VCaP (cell line): ENCODE data around the gene AP4E1.
A peak's percentile ranks its signal among the peaks of the same experiment; 100 is the strongest.
"Not testable (repeated sequence)": the region's sequence is repeated elsewhere in the genome, so short reads cannot be mapped to it uniquely, and the experiment has no call there.

Experiments
- H3K27ac ChIP-seq: fragments of 450-650 bp; 2 replicates; pipeline ENCODE4 v1.5.1; 2017
- TF ChIP-seq, protein P1 (sequence below): fragments of 450-650 bp; conservative IDR thresholded peaks from 2 replicates; pipeline ENCODE4 v1.5.1; 2017; ENCODE audit warnings: mild to moderate bottlenecking, moderate library complexity

AP4E1 gene

GRCh38 chr15:51024735-51025453, 116.4 kb downstream of the AP4E1 start:
- TF ChIP-seq, protein P1, sequence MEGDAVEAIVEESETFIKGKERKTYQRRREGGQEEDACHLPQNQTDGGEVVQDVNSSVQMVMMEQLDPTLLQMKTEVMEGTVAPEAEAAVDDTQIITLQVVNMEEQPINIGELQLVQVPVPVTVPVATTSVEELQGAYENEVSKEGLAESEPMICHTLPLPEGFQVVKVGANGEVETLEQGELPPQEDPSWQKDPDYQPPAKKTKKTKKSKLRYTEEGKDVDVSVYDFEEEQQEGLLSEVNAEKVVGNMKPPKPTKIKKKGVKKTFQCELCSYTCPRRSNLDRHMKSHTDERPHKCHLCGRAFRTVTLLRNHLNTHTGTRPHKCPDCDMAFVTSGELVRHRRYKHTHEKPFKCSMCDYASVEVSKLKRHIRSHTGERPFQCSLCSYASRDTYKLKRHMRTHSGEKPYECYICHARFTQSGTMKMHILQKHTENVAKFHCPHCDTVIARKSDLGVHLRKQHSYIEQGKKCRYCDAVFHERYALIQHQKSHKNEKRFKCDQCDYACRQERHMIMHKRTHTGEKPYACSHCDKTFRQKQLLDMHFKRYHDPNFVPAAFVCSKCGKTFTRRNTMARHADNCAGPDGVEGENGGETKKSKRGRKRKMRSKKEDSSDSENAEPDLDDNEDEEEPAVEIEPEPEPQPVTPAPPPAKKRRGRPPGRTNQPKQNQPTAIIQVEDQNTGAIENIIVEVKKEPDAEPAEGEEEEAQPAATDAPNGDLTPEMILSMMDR, result no peak
- no peak overlapping the region for H3K27ac ChIP-seq

GRCh38 chr15:51025454-51025846, 117.0 kb downstream of the AP4E1 start:
- no peak overlapping the region for H3K27ac ChIP-seq
- TF ChIP-seq, protein P1, result no peak

DNA sequence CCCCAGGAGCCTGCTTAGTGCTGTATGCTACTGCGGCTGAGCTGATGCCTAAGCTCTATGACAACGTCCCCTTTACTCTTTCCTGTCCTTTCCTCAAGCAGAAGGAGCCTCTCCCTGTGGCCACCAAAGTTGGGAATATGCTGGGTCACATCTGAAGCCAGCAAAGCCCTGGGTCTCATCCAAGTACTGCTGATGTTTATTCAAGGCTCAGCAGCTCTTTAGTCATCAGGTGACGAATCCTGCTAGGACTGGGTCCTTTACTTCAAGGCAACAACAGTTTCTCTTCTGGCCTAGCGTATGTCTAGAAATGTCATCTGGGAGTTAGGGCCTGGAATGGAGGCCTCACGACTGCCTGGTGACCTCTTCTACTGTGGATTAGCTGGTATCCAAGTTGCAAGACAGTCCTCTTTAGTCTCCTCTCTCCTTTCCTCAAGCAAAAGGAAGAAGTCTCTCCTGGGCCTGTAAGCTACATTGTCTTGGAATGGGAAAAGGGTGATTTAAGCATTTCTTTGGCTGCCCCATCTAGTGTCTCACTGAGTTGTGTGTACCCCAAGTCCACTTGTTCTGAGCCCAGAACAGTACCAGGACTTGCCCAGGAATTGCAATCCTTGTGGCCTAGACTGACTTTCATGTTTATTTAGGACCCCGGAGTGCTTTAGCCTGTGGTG, 122.3 kb downstream of the AP4E1 start:
- peak overlapping the region; percentile 37; the same call in 1 of the 2 replicates for H3K27ac ChIP-seq
- TF ChIP-seq, protein P1, result no peak

DNA sequence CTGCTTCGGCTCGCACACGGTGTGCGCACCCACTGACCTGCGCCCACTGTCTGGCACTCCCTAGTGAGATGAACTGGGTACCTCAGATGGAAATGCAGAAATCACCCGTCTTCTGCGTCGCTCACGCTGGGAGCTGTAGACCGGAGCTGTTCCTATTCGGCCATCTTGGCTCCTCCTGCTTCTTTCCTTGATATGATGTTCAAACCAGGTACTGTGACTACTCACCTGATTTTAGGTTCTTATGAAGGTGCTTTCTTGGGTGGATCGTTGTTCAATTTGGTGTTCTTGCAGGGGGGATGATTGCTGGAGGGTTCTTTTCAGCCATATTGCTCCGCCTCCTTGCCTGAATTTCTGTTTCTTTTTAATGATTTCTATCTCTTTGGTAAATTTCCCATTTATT, 129.0 kb downstream of the AP4E1 start:
- not testable (repeated sequence) for H3K27ac ChIP-seq

GRCh38 chr15:51038162-51038973, 129.9 kb downstream of the AP4E1 start:
- H3K27ac ChIP-seq, result no peak overlapping the region
- TF ChIP-seq, protein P1, result no peak

GRCh38 chr15:51038974-51039319, 130.5 kb downstream of the AP4E1 start:
- TF ChIP-seq, protein P1, result no peak

GRCh38 chr15:51044037-51044727, 135.7 kb downstream of the AP4E1 start:
- TF ChIP-seq, protein P1, result no peak
- H3K27ac ChIP-seq, result peak overlapping the region; percentile 69

More at GRCh38 chr15:51038974-51039319, 130.5 kb downstream of the AP4E1 start:
- H3K27ac ChIP-seq, result no peak overlapping the region
